Caco-2 (cell line): ENCODE results near the gene FOXQ1. TPM values are rescaled to one million over a fixed set of nuclear protein-coding genes. Genes with fewer than 3 reads are reported as not detected.

ENCODE experiments used
- BruUV-seq: library from RNA; stranded (reverse); fragments of 400-500 nt; replicated peaks from 2 replicates; lab custom pipeline; 2021; lab: Mats Ljungman, UMichigan
- CTCF ChIA-PET: fragments of 300-600 bp; sonication (Branson Sonifier 250); formaldehyde crosslinking; loops from one replicate; lab custom pipeline; 2022; ENCODE audit warnings: antibody characterized with exemption; lab: Charles Lee
- POLR2A ChIA-PET: fragments of 300-600 bp; sonication (Branson Sonifier 250); formaldehyde crosslinking; loops from one replicate; lab custom pipeline; 2022; ENCODE audit warnings: antibody characterized with exemption; lab: Charles Lee
- DNase-seq, 2 experiments: peaks; one replicate each; pipeline versions ENCODE4 v3.0.0 to v3.0.0-alpha.2; 2020 to 2022
- H3K27me3 ChIP-seq: replicated peaks from 2 replicates; pipeline ENCODE4 v1.6.0; 2011; ENCODE audit warnings: low read length; ENCODE audit not compliant: control insufficient read depth, insufficient read depth
- H3K36me3 ChIP-seq: 2 replicates; pipeline ENCODE4 v1.5.1; 2011; ENCODE audit warnings: low read length; ENCODE audit not compliant: control insufficient read depth, insufficient read depth
- H3K4me1 ChIP-seq: fragments of 250-450 bp; sonication (Bioruptor Pico); 2 replicates; pipeline ENCODE4 v1.5.1; 2020; ENCODE audit warnings: mild to moderate bottlenecking
- H3K4me3 ChIP-seq: 2 replicates; pipeline ENCODE4 v1.5.1; 2011; ENCODE audit warnings: low read depth, mild to moderate bottlenecking, control low read depth, low read length
- H3K9me3 ChIP-seq: fragments of 250-450 bp; sonication (Bioruptor Pico); 2 replicates; pipeline ENCODE4 v1.5.1; 2020; ENCODE audit warnings: mild to moderate bottlenecking, moderate library complexity
- H3K27ac Mint-ChIP-seq: one replicate; pipeline ENCODE4 v1.8.0; 2022; ENCODE audit warnings: mixed read lengths; ENCODE audit not compliant: unreplicated experiment
- H3K27me3 Mint-ChIP-seq: one replicate; pipeline ENCODE4 v1.8.0; 2022; ENCODE audit warnings: mixed read lengths; ENCODE audit not compliant: insufficient read depth, unreplicated experiment
- H3K36me3 Mint-ChIP-seq: one replicate; pipeline ENCODE4 v1.8.0; 2022; ENCODE audit warnings: mild to moderate bottlenecking, mixed read lengths; ENCODE audit not compliant: insufficient read depth, unreplicated experiment
- H3K4me1 Mint-ChIP-seq: one replicate; pipeline ENCODE4 v1.8.0; 2022; ENCODE audit warnings: low read depth, mixed read lengths; ENCODE audit not compliant: unreplicated experiment
- H3K4me3 Mint-ChIP-seq: one replicate; pipeline ENCODE4 v1.8.0; 2022; ENCODE audit warnings: mild to moderate bottlenecking, moderate library complexity, mixed read lengths; ENCODE audit not compliant: unreplicated experiment
- H3K9me3 Mint-ChIP-seq: one replicate; pipeline ENCODE4 v1.8.0; 2022; ENCODE audit warnings: mixed read lengths; ENCODE audit not compliant: unreplicated experiment
- CTCF ChIP-seq, 2 experiments: fragments of 200-600 bp in 1 of 2; IDR thresholded peaks; 1 replicate in 1 of 2; 2 replicates in 1 of 2; pipeline versions ENCODE4 v1.5.1 to v1.8.0; 2011 to 2022; ENCODE audit warnings: antibody characterized with exemption in 1 of 2, control low read depth in 1 of 2, inconsistent platforms in 1 of 2, low read depth in 1 of 2, low read length in 1 of 2, mild to moderate bottlenecking in 1 of 2, moderate library complexity in 1 of 2; ENCODE audit not compliant: insufficient read depth in 1 of 2, severe bottlenecking in 1 of 2, unreplicated experiment in 1 of 2
- intact Hi-C: fragments of 100-400 bp; cut with micrococcal nuclease; formaldehyde crosslinking; loops from one replicate; pipeline ENCODE4 v1.10.0; 2022; ENCODE audit not compliant: unreplicated experiment
- total RNA-seq: library from RNA; stranded (reverse); gene quantifications from 2 replicates; pipeline ENCODE4 v1.2.3, GENCODE V29; 2022

Gene FOXQ1
- total RNA-seq, 1 experiment from 2014 or later = 191 TPM

DNA sequence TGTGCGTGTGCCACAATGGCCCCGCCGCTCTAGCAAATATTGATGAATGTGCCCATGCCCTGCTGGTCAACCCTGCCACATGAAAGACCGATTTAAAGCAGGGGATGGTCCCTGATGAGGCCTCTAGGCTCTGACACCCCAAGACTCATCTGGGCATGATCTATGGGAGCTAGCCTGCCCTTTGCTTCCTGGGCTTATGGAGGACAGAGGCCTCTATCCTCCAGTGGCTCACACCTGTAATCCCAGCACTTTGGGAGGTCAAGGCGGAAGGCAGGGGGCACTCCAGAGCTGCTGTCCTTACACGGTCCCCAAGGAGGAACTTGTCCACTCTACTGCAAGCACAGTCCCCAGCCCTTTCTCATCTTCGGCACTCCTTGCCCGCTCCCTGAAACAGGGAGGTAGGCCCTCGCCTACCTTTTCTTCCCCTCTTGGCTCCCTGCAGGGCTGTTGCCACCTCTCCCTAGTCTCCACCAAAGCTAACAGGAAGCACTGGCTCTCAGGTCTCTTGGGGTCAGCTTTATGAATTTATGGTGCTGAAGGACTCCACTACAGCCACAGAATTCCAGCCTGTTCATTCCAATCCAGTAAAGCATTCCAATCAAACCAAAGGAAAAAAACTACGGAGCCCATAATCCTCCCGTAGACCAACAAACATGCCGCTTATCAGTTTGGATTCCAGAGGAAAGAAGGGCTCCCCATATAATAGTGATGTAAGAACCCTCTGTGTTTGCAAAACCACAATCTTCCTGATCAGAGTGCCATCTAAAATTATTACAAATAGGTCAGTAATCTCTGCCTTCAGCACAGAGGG lies 48.7 kb upstream of the FOXQ1 start:
- H3K4me3 ChIP-seq = no peak overlapping the region
- BruUV-seq = TSS peak; percentile 40

GRCh38 chr6:1263850-1264377 lies 48.0 kb upstream of the FOXQ1 start:
- Histone ChIP-seq H3K4me3 (no peak overlapping the region), H3K36me3 (no peaks in the 10 kb centered on the region), H3K4me1 (peaks cover 74% of the 10 kb centered on the region), H3K27me3 (no peaks in the 10 kb centered on the region), H3K9me3 (no peaks in the 10 kb centered on the region)
- H3K9me3 Mint-ChIP-seq = no peaks in the 10 kb centered on the region
- DNase-seq = peak; percentile 83 to 90
- H3K4me1 Mint-ChIP-seq = peaks cover 34% of the 10 kb centered on the region
- intact Hi-C loops = loop anchor here (1.0 to 10.0 kb wide), 7 partner anchors 19 to 349 kb away; no protein-coding TSS in a partner anchor
- no peak for TF ChIP-seq CTCF (IDR thresholded peaks at IDR 0.05; ENCODE audit: insufficient read depth in 1 of 2, low read depth in 1 of 2, low read length in 1 of 2, severe bottlenecking in 1 of 2, unreplicated experiment in 1 of 2)
- H3K27me3 Mint-ChIP-seq = no peaks in the 10 kb centered on the region
- peak overlapping the region; percentile 73 for H3K4me3 Mint-ChIP-seq
- BruUV-seq = TSS peak; percentile 78
- ChIA-PET POLR2A (interaction anchor here (0.8 to 2.8 kb wide), 3 partner anchors 35 to 61 kb away, joined by 3 to 14 read pairs (median 10); partner anchors contain the start of gene FOXQ1), CTCF (interaction anchor here (0.7 to 1.9 kb wide), 5 partner anchors 29 to 352 kb away, joined by 3 to 15 read pairs (median 4); partner anchors contain the start of gene FOXQ1)
- H3K36me3 Mint-ChIP-seq = peaks cover 28% of the 10 kb centered on the region
- peak overlapping the region; percentile 100 for H3K27ac Mint-ChIP-seq

More for the DNA sequence above, 48.7 kb upstream of the FOXQ1 start:
- Mint-ChIP-seq H3K4me3 (peak overlapping the region; percentile 73), H3K27me3 (no peaks in the 10 kb centered on the region), H3K36me3 (peaks cover 22% of the 10 kb centered on the region), H3K27ac (peak overlapping the region; percentile 100), H3K9me3 (peaks cover 4% of the 10 kb centered on the region), H3K4me1 (peaks cover 30% of the 10 kb centered on the region)
- ChIA-PET POLR2A (interaction anchor here (0.6 to 2.8 kb wide), 5 partner anchors 33 to 62 kb away, joined by 3 to 14 read pairs (median 3); partner anchors contain the start of gene FOXQ1), CTCF (interaction anchor here (0.7 to 1.9 kb wide), 5 partner anchors 28 to 351 kb away, joined by 3 to 15 read pairs (median 4); partner anchors contain the start of gene FOXQ1)
- H3K36me3 ChIP-seq = no peaks in the 10 kb centered on the region
- H3K4me1 ChIP-seq = peaks cover 67% of the 10 kb centered on the region
- DNase-seq = peak; percentile 82 to 83
- peak in 1 of 2 experiments; percentile 35 for TF ChIP-seq CTCF (IDR thresholded peaks at IDR 0.05; ENCODE audit: insufficient read depth in 1 of 2, low read depth in 1 of 2, low read length in 1 of 2, severe bottlenecking in 1 of 2, unreplicated experiment in 1 of 2)
- H3K27me3 ChIP-seq = no peaks in the 10 kb centered on the region
- intact Hi-C loops = loop anchor here (1.0 to 10.0 kb wide), 6 partner anchors 20 to 348 kb away; no protein-coding TSS in a partner anchor
- H3K9me3 ChIP-seq = no peaks in the 10 kb centered on the region
